Cerebellar cortex (tissue), 1 donor: Measurements from ENCODE around the gene CHD2.
A peak's percentile ranks its signal among the peaks of the same experiment; 100 is the strongest.
"Not testable (repeated sequence)": the region's sequence is repeated elsewhere in the genome, so short reads cannot be mapped to it uniquely, and the experiment has no call there.

Experiments used
- DNase-seq: peaks from one replicate; pipeline ENCODE4 v3.0.0-alpha.2; 2015; ENCODE audit warnings: low spot score

CHD2 gene

DNA sequence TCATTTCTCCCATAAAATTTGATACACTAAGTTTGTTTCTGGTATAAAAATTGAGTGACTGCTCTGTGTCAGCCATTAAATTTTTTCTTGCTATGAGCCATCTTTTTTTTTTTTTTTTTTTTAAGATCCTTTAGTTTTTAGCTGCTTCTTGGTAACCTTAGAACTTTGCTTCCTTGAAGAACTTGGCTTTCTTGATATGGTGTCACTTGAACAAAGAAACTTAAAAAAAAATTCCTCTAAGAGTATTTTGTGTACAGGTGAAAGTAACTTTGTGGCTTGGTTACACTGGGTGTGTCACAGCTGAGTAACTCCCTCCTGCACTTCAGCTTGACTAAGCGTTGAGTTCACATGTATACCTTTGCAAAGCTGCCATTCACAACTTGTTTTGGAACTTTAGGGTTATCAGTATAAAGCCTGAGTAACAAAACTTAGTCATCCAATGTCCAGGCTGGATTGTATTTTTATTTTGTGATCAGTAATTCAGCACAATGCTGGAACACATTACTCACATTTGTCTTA lies 6.5 kb downstream of the CHD2 start:
- no peak for DNase-seq

- no peak for DNase-seq
Observed at GRCh38 chr15:92907229-92907628, 7.1 kb downstream of the CHD2 start.

DNA sequence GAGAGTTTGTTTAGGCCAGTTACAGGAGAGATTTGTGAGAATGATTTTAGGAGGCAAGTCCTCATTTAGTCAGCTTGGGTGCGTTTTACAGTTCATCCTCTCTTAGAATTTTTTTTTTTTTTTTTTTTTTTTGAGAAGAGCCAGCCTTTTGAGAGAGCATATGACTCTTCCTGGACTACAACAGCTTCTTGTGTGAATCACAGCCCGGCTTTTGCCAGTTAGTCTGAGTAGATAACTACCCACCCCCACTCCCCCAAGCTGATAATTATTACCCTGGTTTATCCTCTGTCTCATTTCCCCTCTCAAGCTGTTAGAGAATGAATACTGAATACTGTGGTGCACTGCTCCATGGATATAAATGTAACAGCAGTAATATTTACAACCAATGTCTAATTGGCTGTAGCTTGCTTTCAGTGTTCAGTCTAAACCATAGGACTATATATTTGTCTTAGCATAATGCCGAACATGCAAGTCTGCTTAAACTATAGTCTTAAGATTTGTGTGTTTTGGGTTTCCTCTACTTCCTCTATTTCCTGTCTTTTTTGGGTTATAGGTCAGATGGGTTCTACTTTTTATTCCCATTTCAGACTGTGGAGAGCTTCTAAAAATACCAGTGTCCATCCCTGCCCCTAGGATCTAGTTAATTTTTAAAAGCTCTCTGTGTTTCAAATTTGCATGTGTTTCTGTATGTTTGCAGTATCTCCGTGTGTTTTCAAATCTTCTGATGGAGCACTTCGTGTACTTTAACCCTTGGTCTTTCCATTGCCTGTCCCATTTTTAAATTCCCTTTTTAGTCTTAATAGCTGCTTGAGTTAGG lies 8.0 kb downstream of the CHD2 start:
- no peak for DNase-seq

- DNase-seq: no peak
Observed at GRCh38 chr15:92908713-92909057, 8.6 kb downstream of the CHD2 start.

DNA sequence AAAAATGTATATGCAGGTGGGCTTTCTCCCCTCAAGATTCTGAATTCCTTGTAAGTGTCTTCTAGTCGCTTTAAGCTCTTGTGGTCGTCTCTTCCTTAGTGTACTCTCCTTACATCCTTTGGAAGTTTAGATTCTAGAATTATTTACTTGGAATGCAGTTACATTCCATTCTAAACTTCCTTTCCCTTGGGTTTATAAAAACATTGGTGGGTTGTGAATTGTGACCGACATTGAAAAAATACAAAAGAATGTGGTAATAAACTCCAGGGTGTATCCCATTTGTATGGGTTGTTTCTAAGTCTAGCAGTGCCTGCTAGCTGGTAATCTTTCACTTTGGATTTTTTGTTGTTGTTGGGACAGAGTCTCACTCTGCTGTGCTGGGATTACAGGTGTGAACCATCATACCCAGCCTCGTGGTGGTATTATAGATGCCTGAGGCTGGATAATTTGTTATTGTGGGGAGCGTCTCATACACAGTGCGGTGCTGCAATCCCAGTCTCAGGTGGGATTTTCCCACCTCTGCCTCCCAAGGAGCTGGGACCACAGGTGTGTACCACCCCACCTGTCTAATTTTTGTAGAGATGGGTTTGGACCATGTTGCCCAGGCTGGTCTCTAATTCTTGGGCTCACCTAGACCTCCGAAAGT lies 9.1 kb downstream of the CHD2 start:
- DNase-seq: no peak

GRCh38 chr15:92910451-92910850 lies 10.3 kb downstream of the CHD2 start:
- no peak for DNase-seq

DNA sequence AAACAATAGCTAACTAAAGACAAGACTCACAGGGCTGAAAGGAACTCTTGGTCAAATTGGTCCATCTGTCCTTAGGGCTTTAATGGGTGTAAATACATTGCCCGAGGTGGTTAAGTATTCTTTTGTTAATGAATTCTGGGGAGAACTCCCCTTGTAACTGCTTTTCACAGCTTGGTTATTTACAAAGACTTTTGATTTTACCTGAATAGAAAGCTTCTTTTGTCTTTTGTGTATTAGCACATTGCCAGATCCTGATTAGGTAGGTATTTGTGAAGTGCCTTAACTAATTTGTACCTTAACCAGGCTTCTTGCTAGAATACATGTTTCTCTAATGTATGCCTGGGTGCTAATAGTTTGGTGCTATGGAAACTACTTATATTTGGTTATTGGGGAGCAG lies 14.0 kb downstream of the CHD2 start:
- DNase-seq: no peak

- no peak for DNase-seq
Observed at GRCh38 chr15:92914768-92915221, 14.7 kb downstream of the CHD2 start.

- no peak for DNase-seq
Observed at GRCh38 chr15:92915766-92916435, 15.8 kb downstream of the CHD2 start.

DNA sequence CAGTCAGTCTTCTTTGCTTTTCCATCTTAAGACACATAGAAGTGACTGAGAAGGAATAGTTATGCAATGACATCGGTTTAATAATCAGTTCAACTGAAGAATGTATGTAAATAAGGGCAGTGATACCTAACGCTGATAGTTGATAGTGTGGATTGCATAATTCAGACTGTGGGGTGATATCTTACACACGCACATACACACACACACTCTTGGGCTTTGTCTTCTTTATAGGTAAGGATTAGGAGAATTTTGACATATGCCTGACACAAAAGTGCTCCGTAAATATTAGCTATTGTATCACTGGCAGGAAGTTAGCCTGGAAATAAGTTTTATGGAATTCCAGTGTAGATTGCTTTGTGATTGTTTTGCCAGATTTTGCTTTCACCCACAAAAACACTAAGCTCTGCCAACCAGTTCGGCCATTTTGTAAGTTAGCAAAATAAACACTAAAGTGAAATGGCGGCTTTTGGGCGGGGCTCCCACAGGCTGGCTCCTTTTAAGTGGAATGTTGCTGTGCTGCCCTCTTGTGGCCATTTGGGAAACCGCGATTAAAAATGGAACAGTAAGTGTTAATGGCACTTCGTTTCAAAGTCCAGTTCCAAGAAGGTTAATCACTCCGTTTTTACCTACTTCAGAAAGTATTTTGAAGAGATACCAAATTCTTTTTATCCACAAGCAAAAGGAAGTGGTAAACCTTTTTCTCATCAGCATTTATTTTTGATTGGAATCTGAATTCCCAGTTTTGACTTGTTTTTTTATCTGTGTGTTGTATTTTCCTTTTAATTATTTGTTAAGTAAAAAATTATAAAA lies 17.7 kb downstream of the CHD2 start:
- DNase-seq: peak; percentile 95

GRCh38 chr15:92918881-92919280 lies 18.8 kb downstream of the CHD2 start:
- DNase-seq: not testable (repeated sequence)

DNA sequence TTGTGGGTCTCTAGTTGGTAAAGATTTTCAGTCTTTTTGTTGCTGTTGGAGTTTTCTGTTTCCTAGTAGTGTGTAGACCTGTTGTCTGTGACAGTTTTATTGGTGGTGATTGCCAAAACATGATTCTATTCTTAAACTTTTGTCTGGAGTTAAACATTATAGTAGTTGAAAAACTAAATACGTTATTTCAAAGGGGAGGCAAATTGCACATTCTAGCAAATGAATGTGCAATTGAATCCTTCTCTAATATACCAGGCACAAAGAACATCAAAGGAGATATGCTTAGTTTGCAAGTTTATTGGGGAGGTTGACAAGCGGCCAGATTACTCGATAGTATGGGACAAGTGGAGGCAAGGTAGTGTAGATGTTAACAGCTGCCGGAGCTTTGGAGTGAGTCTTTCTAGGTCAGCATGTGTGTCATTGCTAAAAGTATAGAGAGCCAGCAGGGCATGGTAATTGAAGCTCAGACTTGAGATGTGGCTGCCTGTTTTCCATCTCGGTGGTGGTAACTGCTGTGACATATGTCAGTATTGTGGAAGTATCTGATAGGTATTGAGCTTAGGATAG lies 20.6 kb downstream of the CHD2 start:
- DNase-seq: no peak

- DNase-seq: no peak
Observed at GRCh38 chr15:92921215-92922131, 21.3 kb downstream of the CHD2 start.

DNA sequence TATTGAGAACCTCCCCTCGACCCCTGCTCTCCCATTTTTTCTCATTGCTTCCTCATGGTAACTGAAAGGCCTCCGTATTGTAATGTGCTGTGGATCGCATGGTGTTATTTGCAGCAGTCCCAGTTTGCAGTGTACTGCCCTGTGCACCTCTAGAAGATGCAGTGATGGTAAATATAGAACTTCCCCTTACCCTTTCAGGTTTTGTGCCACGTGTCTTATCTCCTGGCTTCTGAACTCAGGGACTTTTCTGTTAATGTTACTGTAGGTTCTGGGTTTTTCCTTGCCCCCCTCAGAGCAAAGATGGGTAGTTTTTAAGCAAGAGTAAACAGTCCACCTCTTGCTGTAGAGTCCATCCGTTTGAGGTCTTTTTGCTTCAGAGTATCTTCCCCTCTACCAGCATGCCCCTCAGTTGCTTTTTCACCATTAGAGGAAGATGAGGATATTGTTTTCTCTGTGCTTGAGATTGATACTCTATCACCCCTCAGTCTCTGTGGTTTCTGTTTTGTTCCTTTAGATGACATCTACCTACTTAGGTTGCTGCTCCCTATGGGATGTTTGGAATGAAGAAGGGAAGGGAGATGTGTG lies 22.4 kb downstream of the CHD2 start:
- no peak for DNase-seq

DNA sequence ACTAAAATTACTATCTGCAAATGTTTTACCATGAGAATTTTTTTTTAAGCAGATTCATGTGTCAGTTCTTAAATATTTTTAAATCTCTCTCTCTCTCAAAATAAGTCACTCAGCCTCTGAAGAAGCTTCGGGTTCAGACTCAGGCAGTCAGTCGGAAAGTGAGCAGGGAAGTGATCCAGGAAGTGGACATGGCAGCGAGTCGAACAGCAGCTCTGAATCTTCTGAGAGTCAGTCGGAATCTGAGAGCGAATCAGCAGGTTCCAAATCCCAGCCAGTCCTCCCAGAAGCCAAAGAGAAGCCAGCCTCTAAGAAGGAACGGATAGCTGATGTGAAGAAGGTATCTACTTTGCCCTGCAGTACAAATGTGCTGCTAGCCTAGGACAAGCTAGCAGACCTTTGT lies 24.1 kb downstream of the CHD2 start:
- peak; percentile 73 for DNase-seq

DNA sequence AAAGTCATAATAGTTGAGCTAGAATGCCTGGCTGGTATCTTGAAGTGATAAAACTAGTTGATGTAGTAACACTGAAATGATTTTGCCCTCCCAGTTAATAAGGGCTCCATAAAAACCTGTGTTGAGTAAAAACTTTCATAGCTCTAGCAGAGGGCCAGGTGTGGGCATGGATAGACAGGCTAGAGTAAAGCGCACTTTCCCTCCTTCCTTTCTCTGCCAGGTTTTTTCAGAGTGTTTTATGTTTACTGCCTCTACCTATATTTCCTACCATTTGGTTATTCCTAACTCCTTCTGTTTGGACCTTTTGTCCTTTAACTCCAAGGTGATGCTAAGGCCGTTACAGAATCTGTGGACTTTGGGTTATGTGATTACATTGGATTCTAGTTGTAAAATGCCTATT lies 25.3 kb downstream of the CHD2 start:
- no peak for DNase-seq

GRCh38 chr15:92928225-92928750 lies 28.2 kb downstream of the CHD2 start:
- no peak for DNase-seq

- no peak for DNase-seq
Observed at GRCh38 chr15:92929002-92929401, 28.9 kb downstream of the CHD2 start.

- no peak for DNase-seq
Observed at GRCh38 chr15:92930054-92930621, 30.0 kb downstream of the CHD2 start.

DNA sequence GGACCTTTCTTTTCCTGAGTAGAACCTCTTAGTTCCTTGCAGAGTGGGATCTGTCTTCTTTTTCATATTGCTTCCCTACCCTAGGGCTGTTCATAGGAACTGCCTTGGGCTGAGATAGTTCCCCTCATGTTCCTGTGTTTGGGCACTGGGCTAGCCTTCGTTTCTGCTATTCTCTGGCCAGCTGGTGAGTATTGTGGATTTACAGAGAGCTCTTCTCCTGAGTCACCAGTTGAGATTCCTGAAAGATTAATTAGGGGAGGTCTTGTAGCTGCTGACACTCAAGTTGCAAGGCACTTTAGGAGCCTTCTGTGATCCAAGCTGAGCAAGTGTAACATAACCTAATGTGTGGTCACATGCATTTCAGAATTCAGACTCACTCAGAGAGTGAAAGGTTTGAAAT lies 30.7 kb downstream of the CHD2 start:
- no peak for DNase-seq
